GM21447 (cell line): ENCODE data around the gene CKM.
"Not testable (repeated sequence)": the region's sequence is repeated elsewhere in the genome, so short reads cannot be mapped to it uniquely, and the experiment has no call there.

Source experiments
- ATAC-seq: cut with Tn5 transposase; IDR thresholded peaks from one replicate; pipeline ENCODE4 v1.9.1; 2021; ENCODE audit not compliant: unreplicated experiment

CKM gene

DNA sequence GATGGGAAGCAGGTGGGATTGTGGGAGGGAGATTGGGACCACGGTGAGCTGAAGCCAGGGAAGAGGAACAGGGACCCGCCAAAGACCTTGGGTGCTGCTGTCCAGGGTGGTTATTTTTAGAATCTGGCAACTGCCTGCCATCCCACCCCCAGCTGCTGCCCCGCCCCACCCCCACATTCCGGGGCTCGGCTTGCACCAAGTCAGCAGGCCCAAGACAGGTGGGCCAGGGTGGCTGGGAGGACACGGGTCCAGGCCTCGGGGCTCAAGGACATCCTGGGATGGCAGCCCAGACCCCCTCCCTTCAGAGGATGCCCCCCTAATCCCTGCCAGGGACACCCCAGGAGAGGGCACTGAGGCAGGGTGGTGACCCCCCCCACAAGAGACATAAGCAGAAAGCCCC, 827 bp downstream of the CKM start:
- ATAC-seq = no peak

DNA sequence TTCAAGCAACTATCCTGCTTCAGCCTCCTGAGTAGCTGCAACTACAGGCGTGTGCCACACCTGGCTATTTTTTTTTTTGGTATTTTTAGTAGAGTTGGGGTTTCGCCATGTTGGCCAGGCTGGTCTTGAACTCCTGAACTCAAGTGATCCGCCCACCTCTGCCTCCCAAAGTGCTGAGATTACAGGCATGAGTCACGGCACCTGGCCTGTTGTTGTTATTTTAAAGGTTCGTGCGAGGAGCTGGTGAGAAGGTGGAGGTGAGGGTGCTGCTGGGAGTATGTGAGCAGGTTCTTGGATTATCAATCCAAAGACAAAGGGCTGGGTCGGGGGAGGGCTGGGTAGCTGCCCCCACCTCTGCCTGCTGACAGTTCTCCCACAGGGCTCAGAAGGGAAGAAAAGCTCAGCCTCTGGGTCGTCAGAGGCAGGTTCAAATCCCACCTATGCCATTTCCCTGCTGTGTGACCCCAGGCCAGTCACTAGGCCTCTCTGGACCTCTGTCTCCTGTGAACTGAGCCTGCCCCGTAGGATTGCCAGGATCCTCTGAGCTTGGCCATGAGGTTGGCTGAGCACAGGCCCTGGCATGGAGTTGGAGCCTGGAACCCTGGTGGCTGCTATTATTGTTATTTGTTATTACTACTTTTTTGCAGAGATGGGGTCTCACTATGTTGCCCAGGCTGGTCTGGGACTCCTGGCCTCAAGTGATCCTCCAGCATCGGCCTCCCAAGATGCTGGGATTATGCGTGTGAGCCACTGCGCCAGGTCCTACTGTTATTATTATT, 1.5 kb downstream of the CKM start:
- no peak for ATAC-seq

DNA sequence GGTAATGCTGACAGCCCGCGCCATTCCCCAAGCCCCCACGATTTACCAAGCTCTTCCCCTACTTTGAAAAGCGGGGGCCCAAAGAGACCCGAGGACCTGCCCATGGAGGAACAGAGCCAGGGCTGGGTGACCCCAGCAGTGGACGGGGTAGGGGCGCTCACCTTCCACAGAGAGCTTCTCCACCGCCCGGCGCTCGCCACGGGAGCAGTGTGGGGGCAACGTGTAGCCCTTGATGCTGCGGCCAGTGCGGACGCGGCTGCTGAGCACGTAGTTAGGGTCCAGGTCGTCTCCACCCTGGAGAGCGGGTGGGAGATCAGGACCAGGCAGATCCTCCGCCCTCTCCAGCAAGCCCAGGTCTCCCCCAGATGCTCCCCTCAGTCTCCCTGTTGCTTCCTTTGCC, 7.4 kb downstream of the CKM start:
- ATAC-seq = no peak

DNA sequence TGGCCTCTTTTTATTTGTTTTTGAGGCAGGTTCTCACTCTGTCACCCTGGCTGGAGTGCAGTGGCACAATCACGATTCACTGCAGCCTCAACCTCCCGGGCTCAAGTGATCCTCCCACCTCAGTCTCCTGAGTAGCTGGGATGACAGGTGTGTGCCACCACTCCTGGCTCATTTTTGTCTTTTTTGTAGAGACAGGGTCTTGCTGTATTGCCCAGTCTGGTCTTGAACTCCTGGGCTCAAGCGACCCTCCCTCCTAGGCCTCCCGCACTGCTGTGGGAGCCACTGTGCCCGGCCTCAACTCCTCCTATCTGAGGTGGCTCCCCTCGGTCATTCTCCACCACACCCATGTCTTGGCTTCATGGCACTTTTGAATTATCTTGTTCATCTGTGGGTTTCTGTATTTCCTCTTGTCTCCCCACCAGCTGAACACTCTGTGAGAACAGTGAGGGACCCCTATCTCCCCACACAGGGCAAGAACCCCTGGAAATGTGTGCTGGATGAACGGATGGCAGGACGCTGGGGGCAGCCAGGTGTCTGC, 7.9 kb downstream of the CKM start:
- no peak for ATAC-seq

DNA sequence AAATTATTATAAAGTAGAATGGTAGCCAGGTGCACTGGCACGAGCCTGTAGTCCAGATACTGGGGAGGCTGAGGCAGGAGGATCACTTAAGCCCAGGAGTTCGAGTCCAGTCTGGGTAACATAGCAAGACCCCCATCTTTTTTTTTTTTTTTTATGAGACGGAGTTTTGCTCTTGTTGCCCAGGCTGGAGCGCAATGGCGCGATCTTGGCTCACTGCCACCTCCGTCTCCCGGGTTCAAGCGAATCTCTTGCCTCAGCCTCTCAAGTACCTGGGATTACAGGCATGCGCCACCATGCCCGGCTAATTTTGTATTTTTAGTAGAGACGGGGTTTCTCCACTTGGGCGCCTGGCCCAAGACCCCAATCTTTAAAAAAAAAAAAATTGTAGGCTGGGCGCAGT, 10.4 kb downstream of the CKM start:
- not testable (repeated sequence) for ATAC-seq

DNA sequence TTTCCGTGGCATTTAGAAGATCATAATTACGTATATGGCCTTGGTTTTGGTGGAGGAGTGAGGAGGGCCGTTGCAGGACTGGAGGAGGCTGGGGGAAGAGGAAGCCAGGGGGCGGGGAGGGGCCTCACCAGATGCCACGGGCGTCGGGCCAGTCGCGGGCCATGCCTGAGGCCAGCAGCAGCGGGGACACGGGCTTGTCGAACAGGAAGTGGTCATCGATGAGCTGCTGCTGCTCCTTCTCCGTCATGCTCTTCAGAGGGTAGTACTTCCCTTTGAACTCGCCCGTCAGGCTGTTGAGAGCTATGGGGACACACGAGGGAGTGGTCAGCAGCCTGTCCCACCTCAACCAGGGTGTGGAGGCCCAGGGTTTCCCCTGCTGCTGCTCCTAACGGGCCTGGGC, 11.1 kb downstream of the CKM start:
- ATAC-seq = no peak

DNA sequence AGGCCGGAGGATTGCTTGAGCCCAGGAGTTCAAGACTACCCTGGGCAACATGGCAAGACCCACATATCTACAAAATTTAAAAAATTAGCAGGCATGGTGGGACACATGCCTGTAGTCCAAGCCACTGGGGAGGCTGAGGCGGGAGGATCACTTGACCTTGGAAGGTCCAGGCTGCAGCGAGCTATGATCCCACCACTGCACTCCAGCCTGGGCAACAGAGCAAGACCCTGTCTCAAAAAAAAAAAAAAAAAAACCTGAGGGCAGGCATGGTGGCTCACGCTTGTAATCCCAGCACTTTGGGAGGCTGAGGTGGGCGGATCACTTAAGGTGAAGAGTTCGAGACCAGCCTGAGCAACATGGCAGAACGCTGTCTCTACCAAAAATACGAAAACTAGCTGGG, 13.4 kb downstream of the CKM start:
- ATAC-seq = not testable (repeated sequence)

DNA sequence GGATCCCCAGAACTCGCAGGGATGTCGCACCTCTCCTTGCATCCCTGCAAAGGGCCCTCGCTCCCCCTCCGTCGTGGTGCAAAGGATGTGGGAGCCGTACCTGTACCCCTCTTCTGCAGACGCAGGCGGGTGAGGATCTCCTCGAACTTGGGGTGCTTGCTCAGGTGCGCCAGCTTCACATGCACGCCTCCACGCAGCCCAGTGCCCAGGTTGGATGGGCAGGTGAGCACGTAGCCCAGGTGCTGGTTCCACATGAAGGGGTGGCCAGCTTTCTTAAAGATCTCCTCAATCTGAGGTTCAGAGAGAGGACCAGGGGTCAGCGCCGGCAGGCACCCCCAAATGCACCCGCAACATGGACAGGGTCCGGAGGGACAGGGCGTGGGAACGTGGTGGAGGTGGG, 15.3 kb downstream of the CKM start:
- ATAC-seq = no peak

DNA sequence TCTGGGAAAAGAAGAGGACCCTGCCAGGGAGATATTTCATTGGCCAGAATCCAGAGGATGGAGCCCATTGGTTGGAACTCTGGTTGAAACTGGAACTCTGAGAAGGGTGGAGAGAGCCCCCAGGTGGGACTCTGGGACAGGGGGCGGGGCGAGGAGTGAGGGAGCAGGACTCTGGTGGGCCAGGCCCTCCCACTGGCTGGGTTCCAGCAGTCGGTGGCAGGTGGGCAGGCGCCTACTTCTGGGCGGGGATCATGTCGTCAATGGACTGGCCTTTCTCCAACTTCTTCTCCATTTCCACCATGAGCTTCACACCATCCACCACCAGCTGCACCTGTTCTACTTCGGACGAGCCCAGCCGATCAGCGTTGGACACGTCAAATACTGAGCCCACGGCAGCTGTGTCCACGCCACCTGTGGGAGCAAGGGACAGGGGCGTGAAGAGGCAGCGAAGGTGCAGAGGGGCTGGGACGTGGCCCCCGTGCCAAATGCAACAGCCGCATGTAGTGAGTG, 16.1 kb downstream of the CKM start:
- no peak for ATAC-seq

DNA sequence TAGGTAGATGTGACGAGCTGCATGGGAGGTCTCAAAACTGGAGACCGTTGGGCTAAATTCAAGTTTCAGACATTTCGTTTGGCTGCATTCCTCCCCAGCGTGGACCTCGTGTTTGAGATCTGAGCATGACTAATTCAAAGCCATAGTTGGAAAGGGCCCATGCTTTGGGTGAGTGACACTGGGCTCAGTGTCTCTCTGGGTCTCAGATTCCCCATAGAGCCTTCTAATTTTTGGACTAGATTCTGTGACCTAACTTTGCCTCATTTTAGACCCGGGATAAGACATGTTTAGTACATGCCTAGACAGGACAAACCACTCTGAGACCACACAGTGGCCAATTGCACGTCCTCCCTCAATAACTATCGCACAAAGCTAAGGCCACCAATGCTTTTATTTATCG, 16.6 kb downstream of the CKM start:
- ATAC-seq = no peak

DNA sequence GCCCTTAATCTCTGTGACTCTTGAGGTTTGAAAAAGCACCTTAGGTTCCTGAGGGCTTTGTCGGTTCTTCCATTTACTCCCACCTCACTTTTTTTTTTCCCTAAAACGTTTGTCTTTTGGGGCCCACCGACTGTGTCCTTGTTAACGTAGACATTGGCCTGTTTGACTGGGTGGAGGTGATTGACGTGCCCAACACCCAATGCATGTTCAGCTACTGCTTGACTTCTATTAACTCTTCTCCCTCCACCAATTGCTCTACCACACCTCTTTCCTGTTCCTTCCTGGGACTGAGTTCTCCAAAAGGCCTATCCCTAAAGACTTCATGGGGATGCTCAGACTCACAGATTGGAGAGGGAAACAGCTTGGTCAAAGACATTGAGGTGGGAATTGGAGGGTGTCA, 17.3 kb downstream of the CKM start:
- no peak for ATAC-seq

DNA sequence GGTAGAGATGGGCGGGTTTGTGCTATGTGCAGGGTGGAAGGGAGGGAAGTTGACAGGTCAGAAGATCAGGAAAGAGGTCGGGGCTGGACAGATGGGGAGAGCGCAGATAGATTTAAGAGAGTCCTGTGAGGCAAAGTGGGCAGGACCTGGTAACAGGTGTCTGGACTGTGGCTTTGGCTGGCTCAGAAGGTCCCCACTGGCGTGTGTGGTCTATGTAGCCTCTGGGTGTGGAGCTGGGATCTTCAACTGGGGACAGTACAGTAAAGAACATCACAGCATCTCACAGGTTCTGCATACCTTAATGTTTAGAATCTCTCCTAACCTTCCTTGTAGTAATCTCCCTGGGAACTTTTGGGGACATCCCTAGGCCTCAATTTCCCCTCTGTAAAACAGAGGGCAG, 17.7 kb downstream of the CKM start:
- ATAC-seq = no peak

DNA sequence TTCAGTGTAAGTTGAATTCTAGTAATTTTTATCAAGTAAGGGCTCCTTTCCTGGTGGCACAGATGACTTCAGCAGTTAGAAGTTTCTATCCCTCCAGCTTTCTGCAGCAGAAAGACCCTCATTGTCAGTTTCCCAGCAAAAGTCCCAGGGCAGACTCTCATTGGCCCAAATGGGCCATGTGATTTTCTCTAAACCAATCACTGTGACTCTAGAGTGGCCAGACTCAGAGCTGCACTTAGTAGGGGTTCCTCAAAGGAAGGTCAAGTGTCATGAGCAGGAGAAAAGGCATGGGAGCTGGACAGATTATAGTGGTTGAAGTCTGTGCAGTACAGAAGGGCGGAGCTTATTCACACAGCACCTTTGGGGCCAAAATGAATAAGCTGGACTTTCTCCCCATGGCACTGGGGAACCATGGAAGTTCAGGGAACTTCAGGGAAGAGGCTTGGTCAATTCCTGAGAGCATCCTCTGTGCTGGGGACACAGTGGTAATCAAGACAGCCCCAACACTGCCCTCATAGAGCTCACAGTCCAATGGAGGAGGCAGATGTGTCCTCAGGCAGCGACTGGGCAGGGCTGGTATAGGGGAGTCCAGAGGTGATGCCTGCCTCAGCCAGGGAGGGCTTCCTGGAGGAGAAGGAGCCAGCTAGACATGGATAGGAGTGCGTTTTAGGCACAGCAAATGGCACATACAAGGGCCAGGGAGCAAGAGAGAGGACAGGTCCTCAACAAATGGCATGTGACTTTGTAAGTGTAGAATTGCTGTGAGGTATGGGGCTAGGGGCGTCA, 18.3 kb downstream of the CKM start:
- no peak for ATAC-seq

DNA sequence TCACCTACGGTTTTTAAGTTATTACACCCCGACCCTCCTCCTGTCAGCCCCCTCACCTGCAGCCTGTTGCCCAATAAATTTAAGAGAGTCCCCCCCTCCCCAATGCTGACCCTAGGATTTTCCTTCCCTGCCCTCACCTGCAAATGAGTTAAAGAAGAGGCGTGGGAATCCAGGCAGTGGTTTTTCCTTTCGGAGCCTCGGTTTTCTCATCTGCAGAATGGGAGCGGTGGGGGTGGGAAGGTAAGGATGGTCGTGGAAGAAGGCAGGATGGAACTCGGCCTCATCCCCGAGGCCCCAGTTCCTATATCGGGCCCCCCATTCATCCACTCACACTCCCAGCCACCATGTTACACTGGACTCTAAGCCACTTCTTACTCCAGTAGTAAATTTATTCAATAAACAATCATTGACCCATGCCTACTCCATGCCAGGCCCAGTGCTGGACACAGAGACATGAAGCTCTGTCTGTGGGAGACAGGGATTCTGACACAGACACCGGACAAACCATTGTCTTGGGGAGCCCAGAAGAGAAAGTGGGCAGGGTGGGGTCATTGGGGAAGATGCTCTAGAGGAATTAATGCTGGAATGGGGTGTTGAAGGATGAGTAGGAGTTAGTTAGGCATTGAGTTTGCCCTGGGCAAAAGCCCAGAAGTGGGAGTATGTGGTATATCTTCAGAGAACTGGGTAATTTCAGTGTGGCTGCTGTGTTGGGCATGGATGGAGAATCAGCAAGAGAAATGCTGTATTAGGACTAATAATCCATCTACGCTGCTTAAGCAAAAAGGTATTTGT, 19.2 kb downstream of the CKM start:
- ATAC-seq = no peak

DNA sequence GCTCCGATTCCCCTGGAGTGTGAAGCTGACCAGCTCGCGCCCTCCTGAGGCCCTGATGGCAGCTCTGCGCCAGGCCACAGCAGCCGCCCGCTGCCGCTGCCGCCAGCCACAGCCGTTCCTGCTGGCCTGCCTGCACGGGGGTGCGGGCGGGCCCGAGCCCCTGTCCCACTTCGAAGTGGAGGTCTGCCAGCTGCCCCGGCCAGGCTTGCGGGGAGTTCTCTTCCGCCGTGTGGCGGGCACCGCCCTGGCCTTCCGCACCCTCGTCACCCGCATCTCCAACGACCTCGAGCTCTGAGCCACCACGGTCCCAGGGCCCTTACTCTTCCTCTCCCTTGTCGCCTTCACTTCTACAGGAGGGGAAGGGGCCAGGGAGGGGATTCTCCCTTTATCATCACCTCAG, 20.3 kb downstream of the CKM start:
- no peak for ATAC-seq

DNA sequence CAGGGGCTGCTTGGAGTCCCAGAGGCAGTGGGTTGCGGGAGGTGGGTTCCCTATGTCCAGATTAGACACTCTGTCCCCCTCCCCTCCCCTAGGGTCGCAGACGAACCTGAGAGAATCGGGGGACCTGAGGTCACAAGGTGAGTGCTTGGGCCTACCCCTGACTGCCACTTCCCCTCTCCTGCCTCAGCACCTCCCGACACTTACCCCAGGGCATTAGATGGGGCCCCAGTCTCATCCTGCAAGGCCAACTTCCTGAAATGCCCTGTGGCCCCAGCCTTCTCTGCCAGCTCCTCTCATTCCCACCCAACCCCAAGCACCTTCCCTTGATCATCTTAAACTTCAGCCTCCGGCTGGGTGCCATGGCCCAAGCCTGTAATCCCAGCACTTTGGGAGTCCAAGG, 23.0 kb downstream of the CKM start:
- no peak for ATAC-seq

DNA sequence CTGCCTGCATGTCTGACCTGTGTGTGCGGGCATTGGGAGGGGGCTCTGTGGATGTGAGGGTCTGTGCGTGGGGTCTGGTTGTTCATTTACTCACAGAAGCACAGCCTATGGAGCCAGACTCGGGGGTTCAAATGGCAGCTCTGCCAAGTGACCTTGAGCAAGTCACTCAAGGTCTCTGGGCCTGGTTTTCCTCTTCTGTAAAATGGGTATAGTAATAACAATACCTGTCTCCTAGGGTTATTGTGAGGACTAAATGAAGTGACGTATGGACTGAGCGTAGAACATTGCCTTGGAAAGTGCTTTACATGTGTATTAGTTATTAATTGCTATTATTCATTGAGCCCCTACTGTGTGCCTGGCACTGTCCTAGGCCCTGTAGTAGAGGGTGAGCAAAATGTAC, 24.4 kb downstream of the CKM start:
- no peak for ATAC-seq

DNA sequence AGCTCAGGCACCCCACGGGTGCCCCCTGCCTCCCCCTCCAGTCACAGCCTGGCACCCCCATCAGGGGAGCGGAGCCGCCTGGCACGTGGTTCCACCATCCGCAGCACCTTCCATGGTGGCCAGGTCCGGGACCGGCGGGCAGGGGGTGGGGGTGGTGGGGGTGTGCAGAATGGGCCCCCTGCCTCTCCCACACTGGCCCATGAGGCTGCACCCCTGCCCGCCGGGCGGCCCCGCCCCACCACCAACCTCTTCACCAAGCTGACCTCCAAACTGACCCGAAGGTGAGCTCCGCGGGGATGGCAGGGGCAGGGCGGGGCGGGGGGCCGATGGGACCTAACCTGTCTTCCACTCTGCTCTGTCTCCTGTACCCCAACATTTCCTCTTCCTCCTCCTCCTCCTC, 25.0 kb downstream of the CKM start:
- ATAC-seq = no peak

DNA sequence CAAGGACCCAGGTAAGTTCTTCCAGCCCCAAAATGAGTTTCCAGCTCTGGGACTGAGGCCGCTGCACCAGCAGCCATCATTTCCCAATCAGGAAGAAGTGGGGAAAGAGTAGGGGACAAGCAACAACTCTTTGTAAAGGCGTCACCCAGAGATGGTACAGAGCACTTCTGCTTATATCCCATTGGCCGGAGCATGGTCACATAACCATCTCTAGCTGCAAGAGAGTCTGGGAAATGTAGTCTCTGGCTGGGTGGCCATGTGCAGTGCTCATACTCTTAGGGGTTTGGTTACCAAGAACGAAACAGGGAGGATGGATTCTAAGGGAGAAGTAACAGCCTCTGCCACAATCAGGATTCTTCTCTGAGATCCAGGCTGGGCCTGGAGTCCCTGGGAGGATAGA, 26.3 kb downstream of the CKM start:
- no peak for ATAC-seq

DNA sequence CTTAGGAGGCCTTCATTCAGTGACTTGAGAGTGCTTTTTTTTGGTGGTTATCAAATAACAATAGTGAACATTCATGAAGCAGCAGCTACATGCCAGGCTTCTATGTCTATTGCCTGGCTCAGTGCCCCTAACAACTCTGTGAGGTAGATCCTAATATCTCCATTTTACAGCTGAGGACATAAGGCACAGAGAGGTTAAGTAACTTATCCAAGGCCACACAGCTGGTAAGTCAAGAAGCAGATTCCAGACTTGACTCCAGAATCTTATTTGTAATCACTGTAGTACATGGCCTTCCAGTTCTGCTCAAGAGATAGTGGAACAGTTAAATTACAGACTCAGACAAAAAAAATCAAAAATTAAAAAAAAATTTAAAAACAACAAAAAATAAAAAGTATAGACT, 26.8 kb downstream of the CKM start:
- no peak for ATAC-seq

DNA sequence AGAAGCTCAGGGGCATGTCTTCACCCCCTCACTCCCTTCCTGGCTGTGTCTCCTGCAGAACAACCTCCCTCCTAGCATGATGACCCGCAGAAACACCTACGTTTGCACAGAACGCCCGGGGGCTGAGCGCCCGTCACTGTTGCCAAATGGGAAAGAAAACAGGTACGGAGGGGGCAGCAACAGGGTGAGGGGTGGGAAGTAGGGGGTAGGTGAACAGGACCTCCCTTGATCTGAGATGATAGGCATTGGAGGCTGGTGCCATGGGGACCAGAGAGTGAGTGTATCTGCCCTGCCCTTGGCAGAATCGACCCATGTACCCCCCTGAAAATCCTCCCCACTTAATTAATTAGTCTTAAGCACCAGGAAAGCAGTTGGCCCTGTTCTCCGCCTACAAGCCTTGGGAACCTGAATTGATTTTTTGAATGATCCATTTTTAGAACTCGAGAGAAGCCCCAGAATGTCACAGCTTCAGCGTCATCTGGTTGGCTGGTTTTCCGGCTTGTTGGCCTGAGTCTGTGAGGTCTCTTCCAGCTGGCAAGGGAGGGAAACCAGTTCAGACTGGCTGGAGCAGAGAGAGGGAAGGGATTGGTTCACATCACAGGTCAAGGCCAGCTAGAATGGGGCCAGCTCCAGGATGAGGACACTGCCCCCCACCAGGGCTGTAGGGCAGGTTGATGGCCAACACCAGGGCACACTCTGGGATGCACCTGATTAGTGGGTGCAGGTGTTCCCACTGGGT, 28.2 kb downstream of the CKM start:
- ATAC-seq = no peak
